GM12878 (cell line): ENCODE measurements around the gene RASGRP3. TPM values are rescaled to one million over a fixed set of nuclear protein-coding genes. Genes with fewer than 3 reads are reported as not detected.

Experiments used
- BACH1 ChIP-seq: fragments of 450-650 bp; IDR thresholded peaks from 2 replicates; pipeline ENCODE4 v1.6.1; 2017; ENCODE audit warnings: mild to moderate bottlenecking, borderline replicate concordance
- CBFB ChIP-seq: IDR thresholded peaks from 2 replicates; pipeline ENCODE4 v1.6.1; 2016; ENCODE audit warnings: antibody characterized with exemption, low read depth
- HDGF ChIP-seq: fragments of 450-650 bp; IDR thresholded peaks from 2 replicates; pipeline ENCODE4 v1.6.1; 2016; ENCODE audit warnings: antibody characterized with exemption
- IKZF2 ChIP-seq, 2 experiments: fragments of 450-650 bp; IDR thresholded peaks; 2 replicates each; pipeline ENCODE4 v1.6.1; 2017; ENCODE audit warnings: mild to moderate bottlenecking in 2 of 2, moderate library complexity in 2 of 2
- KDM1A ChIP-seq: fragments of 200-600 bp; sonication (generic); IDR thresholded peaks from 2 replicates; pipeline ENCODE4 v1.6.1; 2016; ENCODE audit warnings: borderline replicate concordance
- MTA2 ChIP-seq: fragments of 450-650 bp; IDR thresholded peaks from 2 replicates; pipeline ENCODE4 v1.6.1; 2016; ENCODE audit warnings: low read depth, mild to moderate bottlenecking, moderate library complexity
- NBN ChIP-seq: fragments of 450-650 bp; IDR thresholded peaks from 2 replicates; pipeline ENCODE4 v1.6.1; 2016
- NFYA ChIP-seq: IDR thresholded peaks from 2 replicates; pipeline ENCODE4 v1.6.1; 2011; ENCODE audit warnings: low read depth, mild to moderate bottlenecking, low read length, improper control_type of control experiment, borderline replicate concordance
- POLR2AphosphoS2 ChIP-seq: IDR thresholded peaks from 2 replicates; pipeline ENCODE4 v1.6.1; 2011; ENCODE audit warnings: low read depth, mild to moderate bottlenecking, low read length, improper control_type of control experiment, moderate library complexity
- POLR2AphosphoS5 ChIP-seq: IDR thresholded peaks from 2 replicates; pipeline ENCODE4 v1.6.1; 2011; ENCODE audit warnings: mild to moderate bottlenecking, low read length, inconsistent platforms
- RELA ChIP-seq: fragments of 450-650 bp; IDR thresholded peaks from 2 replicates; pipeline ENCODE4 v1.8.0; 2014; ENCODE audit warnings: borderline replicate concordance; ENCODE audit not compliant: partially characterized antibody
- RUNX3 ChIP-seq: IDR thresholded peaks from 2 replicates; pipeline ENCODE4 v1.6.1; 2012; ENCODE audit warnings: low read length, inconsistent platforms
- SMAD1 ChIP-seq: fragments of 450-650 bp; IDR thresholded peaks from 2 replicates; pipeline ENCODE4 v1.6.1; 2018; ENCODE audit warnings: mild to moderate bottlenecking, low read depth; ENCODE audit not compliant: partially characterized antibody
- SMAD5 ChIP-seq: IDR thresholded peaks from 2 replicates; pipeline ENCODE4 v1.6.1; 2016; ENCODE audit warnings: antibody characterized with exemption, low read depth
- SPI1 ChIP-seq: IDR thresholded peaks from 2 replicates; pipeline ENCODE4 v1.6.1; 2011; ENCODE audit warnings: low read depth, mild to moderate bottlenecking, low read length, moderate library complexity, borderline replicate concordance; ENCODE audit not compliant: insufficient read depth
- SREBF1 ChIP-seq: IDR thresholded peaks from 2 replicates; pipeline ENCODE4 v1.6.1; 2012; ENCODE audit warnings: mild to moderate bottlenecking, low read length
- SREBF2 ChIP-seq: IDR thresholded peaks from 2 replicates; pipeline ENCODE4 v1.6.1; 2012; ENCODE audit warnings: mild to moderate bottlenecking, low read length
- SUZ12 ChIP-seq: fragments of 200-600 bp; sonication (generic); IDR thresholded peaks from one replicate; pipeline ENCODE4 v1.6.1; 2018; ENCODE audit warnings: antibody characterized with exemption, mild to moderate bottlenecking; ENCODE audit not compliant: unreplicated experiment
- TBL1XR1 ChIP-seq: IDR thresholded peaks from 2 replicates; pipeline ENCODE4 v1.6.1; 2012; ENCODE audit warnings: low read depth, low read length, improper control_type of control experiment
- USF1 ChIP-seq: IDR thresholded peaks from 2 replicates; pipeline ENCODE4 v1.6.1; 2011; ENCODE audit warnings: borderline replicate concordance, low read depth, mild to moderate bottlenecking, moderate library complexity, mixed read lengths, low read length; ENCODE audit not compliant: insufficient read depth; ENCODE audit errors: extremely low read length
- ZBED1 ChIP-seq: IDR thresholded peaks from 2 replicates; pipeline ENCODE4 v1.6.1; 2016; ENCODE audit warnings: borderline replicate concordance
- ZNF384 ChIP-seq: IDR thresholded peaks from 2 replicates; pipeline ENCODE4 v1.6.1; 2012; ENCODE audit warnings: low read depth, mild to moderate bottlenecking, low read length, improper control_type of control experiment, borderline replicate concordance
- polyA plus RNA-seq, 11 experiments: library from polyadenylated mRNA; depleted of rRNA in 4 of 11; unstranded in 6 of 11; stranded (reverse) in 5 of 11; fragments of >200 nt; fragmentation: Nextera tagmentation in 4 of 11; fragmentation: Illumina TruSeq in 1 of 11; extraction: Ambion mirVana in 4 of 11; extraction: Trizol in 1 of 11; gene quantifications; 1 replicate in 1 of 11; 2 replicates in 10 of 11; pipeline versions ENCODE4 v1.2.1 to v1.2.3, GENCODE V29; 2011 to 2016; ENCODE audit warnings: inconsistent platforms in 2 of 11, missing spikeins in 2 of 11, low read depth in 1 of 11
- total RNA-seq, 4 experiments: library from RNA; depleted of rRNA in 3 of 4; stranded (reverse); fragments of >200 nt in 3 of 4; fragmentation: Illumina TruSeq in 1 of 4; extraction: Trizol in 1 of 4; gene quantifications; 2 replicates each; pipeline versions ENCODE4 v1.2.1 to v1.2.3, GENCODE V29; 2013 to 2021
- TF ChIP-seq, protein P1 (sequence below): fragments of 450-650 bp; IDR thresholded peaks from 2 replicates; pipeline ENCODE4 v1.6.1; 2017; ENCODE audit warnings: antibody characterized with exemption, mild to moderate bottlenecking, moderate library complexity
- TF ChIP-seq, protein P2 (sequence below): fragments of 150-350 bp; IDR thresholded peaks from 2 replicates; pipeline ENCODE4 v1.6.1; 2016; ENCODE audit warnings: low read depth, low read length
- TF ChIP-seq, protein P3 (sequence below): fragments of 450-650 bp; IDR thresholded peaks from 2 replicates; pipeline ENCODE4 v1.6.1; 2016; ENCODE audit warnings: mild to moderate bottlenecking

The RASGRP3 gene
- total and polyA plus RNA-seq, 10 of the 15 experiments (the other 5 are each of a cell fraction or from before 2014, with no cell fraction given), result 31.6 to 106 (median 64.7) TPM

- TF ChIP-seq, protein P1, sequence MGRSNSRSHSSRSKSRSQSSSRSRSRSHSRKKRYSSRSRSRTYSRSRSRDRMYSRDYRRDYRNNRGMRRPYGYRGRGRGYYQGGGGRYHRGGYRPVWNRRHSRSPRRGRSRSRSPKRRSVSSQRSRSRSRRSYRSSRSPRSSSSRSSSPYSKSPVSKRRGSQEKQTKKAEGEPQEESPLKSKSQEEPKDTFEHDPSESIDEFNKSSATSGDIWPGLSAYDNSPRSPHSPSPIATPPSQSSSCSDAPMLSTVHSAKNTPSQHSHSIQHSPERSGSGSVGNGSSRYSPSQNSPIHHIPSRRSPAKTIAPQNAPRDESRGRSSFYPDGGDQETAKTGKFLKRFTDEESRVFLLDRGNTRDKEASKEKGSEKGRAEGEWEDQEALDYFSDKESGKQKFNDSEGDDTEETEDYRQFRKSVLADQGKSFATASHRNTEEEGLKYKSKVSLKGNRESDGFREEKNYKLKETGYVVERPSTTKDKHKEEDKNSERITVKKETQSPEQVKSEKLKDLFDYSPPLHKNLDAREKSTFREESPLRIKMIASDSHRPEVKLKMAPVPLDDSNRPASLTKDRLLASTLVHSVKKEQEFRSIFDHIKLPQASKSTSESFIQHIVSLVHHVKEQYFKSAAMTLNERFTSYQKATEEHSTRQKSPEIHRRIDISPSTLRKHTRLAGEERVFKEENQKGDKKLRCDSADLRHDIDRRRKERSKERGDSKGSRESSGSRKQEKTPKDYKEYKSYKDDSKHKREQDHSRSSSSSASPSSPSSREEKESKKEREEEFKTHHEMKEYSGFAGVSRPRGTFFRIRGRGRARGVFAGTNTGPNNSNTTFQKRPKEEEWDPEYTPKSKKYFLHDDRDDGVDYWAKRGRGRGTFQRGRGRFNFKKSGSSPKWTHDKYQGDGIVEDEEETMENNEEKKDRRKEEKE, result no peak
- TF ChIP-seq IKZF2 (IDR thresholded peaks at IDR 0.05) (peak; percentile 94 to 95), ZNF384 (no peak; the same call in 1 of the 2 replicates), HDGF (no peak), SREBF1 (no peak), BACH1 (no peak), RELA (no peak), SMAD5 (peak; percentile 22; the same call in 1 of the 2 replicates), SMAD1 (no peak), RUNX3 (peak; percentile 74), POLR2AphosphoS5 (no peak), SPI1 (peak; percentile 92), TBL1XR1 (peak; percentile 57), ZBED1 (no peak), KDM1A (no peak), POLR2AphosphoS2 (no peak; the same call in 1 of the 2 replicates), SUZ12 (no peak), CBFB (peak; percentile 22; the same call in 1 of the 2 replicates), NFYA (no peak), NBN (peak; percentile 49; the same call in 1 of the 2 replicates), SREBF2 (no peak), MTA2 (peak; percentile 54; the same call in 1 of the 2 replicates), USF1 (no peak)
- TF ChIP-seq, protein P2, sequence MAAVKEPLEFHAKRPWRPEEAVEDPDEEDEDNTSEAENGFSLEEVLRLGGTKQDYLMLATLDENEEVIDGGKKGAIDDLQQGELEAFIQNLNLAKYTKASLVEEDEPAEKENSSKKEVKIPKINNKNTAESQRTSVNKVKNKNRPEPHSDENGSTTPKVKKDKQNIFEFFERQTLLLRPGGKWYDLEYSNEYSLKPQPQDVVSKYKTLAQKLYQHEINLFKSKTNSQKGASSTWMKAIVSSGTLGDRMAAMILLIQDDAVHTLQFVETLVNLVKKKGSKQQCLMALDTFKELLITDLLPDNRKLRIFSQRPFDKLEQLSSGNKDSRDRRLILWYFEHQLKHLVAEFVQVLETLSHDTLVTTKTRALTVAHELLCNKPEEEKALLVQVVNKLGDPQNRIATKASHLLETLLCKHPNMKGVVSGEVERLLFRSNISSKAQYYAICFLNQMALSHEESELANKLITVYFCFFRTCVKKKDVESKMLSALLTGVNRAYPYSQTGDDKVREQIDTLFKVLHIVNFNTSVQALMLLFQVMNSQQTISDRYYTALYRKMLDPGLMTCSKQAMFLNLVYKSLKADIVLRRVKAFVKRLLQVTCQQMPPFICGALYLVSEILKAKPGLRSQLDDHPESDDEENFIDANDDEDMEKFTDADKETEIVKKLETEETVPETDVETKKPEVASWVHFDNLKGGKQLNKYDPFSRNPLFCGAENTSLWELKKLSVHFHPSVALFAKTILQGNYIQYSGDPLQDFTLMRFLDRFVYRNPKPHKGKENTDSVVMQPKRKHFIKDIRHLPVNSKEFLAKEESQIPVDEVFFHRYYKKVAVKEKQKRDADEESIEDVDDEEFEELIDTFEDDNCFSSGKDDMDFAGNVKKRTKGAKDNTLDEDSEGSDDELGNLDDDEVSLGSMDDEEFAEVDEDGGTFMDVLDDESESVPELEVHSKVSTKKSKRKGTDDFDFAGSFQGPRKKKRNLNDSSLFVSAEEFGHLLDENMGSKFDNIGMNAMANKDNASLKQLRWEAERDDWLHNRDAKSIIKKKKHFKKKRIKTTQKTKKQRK, result no peak
- TF ChIP-seq, protein P3, sequence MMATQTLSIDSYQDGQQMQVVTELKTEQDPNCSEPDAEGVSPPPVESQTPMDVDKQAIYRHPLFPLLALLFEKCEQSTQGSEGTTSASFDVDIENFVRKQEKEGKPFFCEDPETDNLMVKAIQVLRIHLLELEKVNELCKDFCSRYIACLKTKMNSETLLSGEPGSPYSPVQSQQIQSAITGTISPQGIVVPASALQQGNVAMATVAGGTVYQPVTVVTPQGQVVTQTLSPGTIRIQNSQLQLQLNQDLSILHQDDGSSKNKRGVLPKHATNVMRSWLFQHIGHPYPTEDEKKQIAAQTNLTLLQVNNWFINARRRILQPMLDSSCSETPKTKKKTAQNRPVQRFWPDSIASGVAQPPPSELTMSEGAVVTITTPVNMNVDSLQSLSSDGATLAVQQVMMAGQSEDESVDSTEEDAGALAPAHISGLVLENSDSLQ, result no peak
Observed at GRCh38 chr2:33494155-33494779, 17.8 kb downstream of the RASGRP3 start (continued).
